ENCODE data around the gene STX16. TPM values are rescaled to one million over a fixed set of nuclear protein-coding genes. Genes with fewer than 3 reads are reported as not detected.

Gene STX16
- total RNA-seq, 4 donors from 2014 or later = 52.3 to 146 (median 77.0) TPM

DNA sequence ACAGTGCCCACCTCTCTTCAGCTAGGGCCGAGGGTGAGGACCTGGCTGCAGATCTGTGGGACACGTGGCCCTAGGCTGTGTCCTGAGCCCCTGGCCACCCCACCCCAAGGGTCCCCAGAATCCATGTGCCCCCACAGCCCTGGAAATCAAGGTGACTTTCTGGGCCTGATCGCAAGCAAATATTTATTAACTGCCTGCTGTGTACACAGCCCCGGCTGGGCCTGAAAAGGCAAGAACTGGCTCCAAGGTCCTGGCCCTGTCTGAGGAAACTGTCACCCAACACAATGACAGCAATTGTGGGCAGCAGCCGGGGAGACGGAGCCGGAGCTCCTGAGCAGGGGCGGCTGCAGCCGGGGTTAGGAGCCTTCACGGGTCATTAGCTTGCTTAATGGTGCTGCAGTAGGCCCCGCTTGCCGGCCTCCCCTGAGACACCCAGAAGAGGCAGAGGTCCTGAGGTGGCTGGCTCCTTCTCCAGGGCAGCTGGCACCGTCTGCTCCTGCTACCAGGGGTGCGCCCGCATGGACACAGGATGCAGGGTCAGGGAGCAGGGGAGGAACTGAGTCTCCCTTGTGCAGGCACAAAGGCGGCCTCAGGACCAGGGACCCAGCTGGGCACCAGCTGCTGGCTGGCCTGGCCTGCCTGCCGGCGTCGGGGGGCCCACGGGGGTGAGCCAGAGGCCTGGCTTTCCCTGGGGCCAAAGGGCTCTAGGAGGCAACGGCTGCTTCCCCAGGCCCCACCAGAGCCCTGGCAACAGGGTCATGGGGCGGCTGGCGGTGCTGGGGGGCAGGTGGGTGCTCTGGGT lies 65.6 kb downstream of the STX16 start:
- intact Hi-C loops (cut with DNase I; ENCODE audit: low total_unique reads) = no loop called here
- 78% methylated on average over 10 of the region's 23 CpGs; no CpG with 5 or more reads in 1 of the 2 donors for WGBS, 2 donors (ENCODE audit: low coverage in 1 of 2)

GRCh38 chr20:58717278-58718091 lies 66.4 kb downstream of the STX16 start:
- TF ChIP-seq POLR2AphosphoS5 (IDR thresholded peaks at IDR 0.05) (no peak), EP300 (IDR thresholded peaks at IDR 0.05; ENCODE audit: low read depth) (no peak), POLR2A (IDR thresholded peaks at IDR 0.05) (no peak), CTCF (IDR thresholded peaks at IDR 0.05) (no peak)
- 87% methylated on average over 23 of the region's 23 CpGs; no CpG with 5 or more reads in 1 of the 2 donors for WGBS, 2 donors (ENCODE audit: low coverage in 1 of 2)
- DNase-seq = peak; percentile 7
- in situ Hi-C loops (cut with MboI; ENCODE audit: low pct_ligation_motif_present in 1 of 4, low pct_unique_long_range_greater_than_20kb in 1 of 4, low sequenced_read_pairs in 3 of 4) = no loop called here
- Histone ChIP-seq H3K9me3 (no peaks in the 10 kb centered on the region), H3K27me3 (peaks cover 15% of the 10 kb centered on the region), H3K36me3 (no peaks in the 10 kb centered on the region), H3K4me3 (no peak overlapping the region), H3K27ac (no peak overlapping the region), H3K4me1 (no peaks in the 10 kb centered on the region)
- intact Hi-C loops (cut with DNase I; ENCODE audit: low total_unique reads) = no loop called here

More for the DNA sequence above, 65.6 kb downstream of the STX16 start:
- Histone ChIP-seq H3K4me3 (no peak overlapping the region), H3K4me1 (no peaks in the 10 kb centered on the region), H3K27ac (no peak overlapping the region), H3K36me3 (no peaks in the 10 kb centered on the region), H3K9me3 (no peaks in the 10 kb centered on the region), H3K27me3 (peaks cover 7% of the 10 kb centered on the region)
- in situ Hi-C loops (cut with MboI; ENCODE audit: low pct_ligation_motif_present in 1 of 4, low pct_unique_long_range_greater_than_20kb in 1 of 4, low sequenced_read_pairs in 3 of 4) = no loop called here
- peak; percentile 6 for DNase-seq
- TF ChIP-seq POLR2A (IDR thresholded peaks at IDR 0.05) = no peak
- no peak for TF ChIP-seq CTCF (IDR thresholded peaks at IDR 0.05)
- no peak for TF ChIP-seq POLR2AphosphoS5 (IDR thresholded peaks at IDR 0.05)
- TF ChIP-seq EP300 (IDR thresholded peaks at IDR 0.05; ENCODE audit: low read depth) = no peak

DNA sequence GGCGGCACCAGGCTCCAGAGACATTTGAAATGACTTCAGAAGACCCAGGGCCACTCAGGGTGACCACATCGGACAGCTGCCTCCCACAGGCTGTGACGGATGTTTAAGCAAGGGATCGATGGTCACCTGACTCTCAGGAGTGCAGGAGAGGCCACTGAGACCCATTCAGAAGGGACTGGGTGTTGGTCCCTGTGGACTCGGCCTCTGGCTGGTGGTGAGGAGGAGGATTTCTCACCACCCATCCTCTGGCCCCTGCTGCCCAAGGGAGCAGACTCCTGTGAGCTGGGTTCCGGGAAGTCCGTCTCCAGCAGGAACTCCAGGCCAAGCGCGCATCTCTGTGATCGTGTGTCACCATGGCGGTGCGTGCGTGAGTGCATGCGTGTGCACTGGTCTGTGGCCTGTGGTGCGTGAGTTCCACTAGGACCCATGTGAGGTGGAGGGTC lies 67.1 kb downstream of the STX16 start:
- WGBS, 2 donors (ENCODE audit: low coverage in 1 of 2) = 95% methylated on average over 15 of the region's 15 CpGs; no CpG with 5 or more reads in 1 of the 2 donors
- intact Hi-C loops (cut with DNase I; ENCODE audit: low total_unique reads) = no loop called here

More for the DNA sequence above, 67.1 kb downstream of the STX16 start:
- in situ Hi-C loops (cut with MboI; ENCODE audit: low pct_ligation_motif_present in 1 of 4, low pct_unique_long_range_greater_than_20kb in 1 of 4, low sequenced_read_pairs in 3 of 4) = no loop called here
- Histone ChIP-seq H3K9me3 (no peaks in the 10 kb centered on the region), H3K4me3 (no peak overlapping the region), H3K27ac (no peak overlapping the region), H3K36me3 (no peaks in the 10 kb centered on the region), H3K4me1 (no peaks in the 10 kb centered on the region), H3K27me3 (peaks cover 19% of the 10 kb centered on the region)
- TF ChIP-seq EP300 (IDR thresholded peaks at IDR 0.05; ENCODE audit: low read depth) = no peak
- TF ChIP-seq CTCF (IDR thresholded peaks at IDR 0.05) = no peak
- TF ChIP-seq POLR2AphosphoS5 (IDR thresholded peaks at IDR 0.05) = no peak
- TF ChIP-seq POLR2A (IDR thresholded peaks at IDR 0.05) = no peak
- DNase-seq = peak; percentile 4
